GM23248 (cell line): Measurements from ENCODE around the gene ABCC6. TPM values are rescaled to one million over a fixed set of nuclear protein-coding genes. Genes with fewer than 3 reads are reported as not detected.
"Not testable (repeated sequence)": the region's sequence is repeated elsewhere in the genome, so short reads cannot be mapped to it uniquely, and the experiment has no call there.

ENCODE experiments used
- DNase-seq: peaks from one replicate; pipeline ENCODE4 v3.0.0-alpha.2; 2015
- H2AFZ ChIP-seq: fragments of 200-600 bp; sonication (generic); 2 replicates; pipeline ENCODE4 v1.6.1; 2016; ENCODE audit warnings: antibody characterized with exemption
- H3F3A ChIP-seq: fragments of 200-600 bp; sonication (generic); 2 replicates; pipeline ENCODE4 v1.6.1; 2016; ENCODE audit warnings: mild to moderate bottlenecking, antibody characterized with exemption, mixed run types; ENCODE audit not compliant: insufficient read depth
- H3K27ac ChIP-seq: fragments of 200-600 bp; sonication (generic); 2 replicates; pipeline ENCODE4 v1.5.1; 2016; ENCODE audit warnings: mild to moderate bottlenecking
- H3K27me3 ChIP-seq: fragments of 200-600 bp; sonication (generic); replicated peaks from 2 replicates; pipeline ENCODE4 v1.6.1; 2016; ENCODE audit warnings: mild to moderate bottlenecking; ENCODE audit not compliant: insufficient read depth
- H3K36me3 ChIP-seq: fragments of 200-600 bp; sonication (generic); 2 replicates; pipeline ENCODE4 v1.6.1; 2016; ENCODE audit warnings: low read depth, mild to moderate bottlenecking
- H3K4me1 ChIP-seq: fragments of 200-600 bp; sonication (generic); 2 replicates; pipeline ENCODE4 v1.6.1; 2016; ENCODE audit warnings: mild to moderate bottlenecking; ENCODE audit not compliant: insufficient read depth
- H3K4me2 ChIP-seq: fragments of 200-600 bp; sonication (generic); one replicate; pipeline ENCODE4 v1.6.1; 2016; ENCODE audit warnings: mild to moderate bottlenecking; ENCODE audit not compliant: unreplicated experiment
- H3K4me3 ChIP-seq: fragments of 200-600 bp; sonication (generic); 2 replicates; pipeline ENCODE4 v1.5.1; 2016; ENCODE audit warnings: mild to moderate bottlenecking
- H3K79me2 ChIP-seq: fragments of 200-600 bp; sonication (generic); 2 replicates; pipeline ENCODE4 v1.6.1; 2016; ENCODE audit warnings: mild to moderate bottlenecking; ENCODE audit not compliant: insufficient read depth
- H3K9ac ChIP-seq: fragments of 200-600 bp; sonication (generic); 2 replicates; pipeline ENCODE4 v1.6.1; 2016; ENCODE audit warnings: mild to moderate bottlenecking
- H3K9me2 ChIP-seq: fragments of 200-600 bp; sonication (generic); 2 replicates; pipeline ENCODE4 v1.6.1; 2016; ENCODE audit warnings: mixed run types, mild to moderate bottlenecking, moderate library complexity; ENCODE audit not compliant: insufficient read depth
- H3K9me3 ChIP-seq: fragments of 200-600 bp; sonication (generic); one replicate; pipeline ENCODE4 v1.6.1; 2017; ENCODE audit warnings: low read depth
- H4K20me1 ChIP-seq: fragments of 200-600 bp; sonication (generic); 2 replicates; pipeline ENCODE4 v1.6.0; 2016; ENCODE audit not compliant: insufficient read depth
- WGBS, 2 experiments: methylation state at CpG; one replicate each; pipeline ENCODE4 v1.1.6; 2015 to 2017; ENCODE audit warnings: low lambda C conversion rate in 2 of 2, low coverage in 1 of 2; ENCODE audit errors: missing lambda C conversion rate in 2 of 2; 5-methylcytosine and 5-hydroxymethylcytosine counted together
- in situ Hi-C: fragments of 300-500 bp; cut with MboI; formaldehyde crosslinking; loops from 2 replicates; pipeline ENCODE4 v1.15.0; 2020
- polyA plus RNA-seq: library from polyadenylated mRNA; unstranded; fragments of >200 nt; fragmentation: Nextera tagmentation; extraction: Ambion mirVana; gene quantifications from 2 replicates; pipeline ENCODE4 v1.2.1, GENCODE V29; 2016
- total RNA-seq: library from RNA; depleted of rRNA; stranded (reverse); fragments of >200 nt; shearing (Covaris generic); gene quantifications from 2 replicates; pipeline ENCODE4 v1.2.3, GENCODE V29; 2014

The ABCC6 gene
- total and polyA plus RNA-seq, 2 experiments from 2014 or later, result 0.24 TPM; not detected in 1

- H3K9me3 ChIP-seq, H3K4me1 ChIP-seq, H2AFZ ChIP-seq, H3K9ac ChIP-seq, H3K27ac ChIP-seq, H3K4me3 ChIP-seq, H3K79me2 ChIP-seq, H3K9me2 ChIP-seq, DNase-seq, H3K27me3 ChIP-seq, H3F3A ChIP-seq, H3K36me3 ChIP-seq, in situ Hi-C loops, H3K4me2 ChIP-seq, H4K20me1 ChIP-seq: not testable (repeated sequence)
- WGBS, 2 experiments, result 66 to 87% methylated on average over 4 to 7 of the region's 9 CpGs
These were observed 1.9 kb downstream of the ABCC6 start for GRCh38 chr16:16221382-16221781.

- H3K4me3 ChIP-seq, DNase-seq, H3K4me1 ChIP-seq, H3F3A ChIP-seq, H4K20me1 ChIP-seq, H3K27me3 ChIP-seq, H3K27ac ChIP-seq, H3K36me3 ChIP-seq, H3K9ac ChIP-seq, H3K79me2 ChIP-seq, H2AFZ ChIP-seq, H3K9me3 ChIP-seq, H3K9me2 ChIP-seq, H3K4me2 ChIP-seq, in situ Hi-C loops: not testable (repeated sequence)
- WGBS, 2 experiments, result 82 to 85% methylated on average over 4 to 8 of the region's 9 CpGs
These were observed 2.8 kb downstream of the ABCC6 start for GRCh38 chr16:16220449-16220848.

GRCh38 chr16:16218787-16219186 is 4.5 kb downstream of the ABCC6 start:
- H3K4me2 ChIP-seq, H3F3A ChIP-seq, H3K36me3 ChIP-seq, H3K9me3 ChIP-seq, in situ Hi-C loops, H3K79me2 ChIP-seq, H3K9ac ChIP-seq, H3K27ac ChIP-seq, DNase-seq, H3K9me2 ChIP-seq, H2AFZ ChIP-seq, H3K4me1 ChIP-seq, H3K4me3 ChIP-seq, H4K20me1 ChIP-seq, H3K27me3 ChIP-seq: not testable (repeated sequence)
- 31% methylated on average over 2 of the region's 5 CpGs; no CpG with 5 or more reads in 1 of the 2 experiments for WGBS, 2 experiments

GRCh38 chr16:16218349-16218748 is 4.9 kb downstream of the ABCC6 start:
- DNase-seq, H3F3A ChIP-seq, H3K27me3 ChIP-seq, H3K4me3 ChIP-seq, in situ Hi-C loops, H4K20me1 ChIP-seq, H3K9me3 ChIP-seq, H3K36me3 ChIP-seq, H3K9ac ChIP-seq, H2AFZ ChIP-seq, H3K4me2 ChIP-seq, H3K9me2 ChIP-seq, H3K4me1 ChIP-seq, H3K79me2 ChIP-seq, H3K27ac ChIP-seq: not testable (repeated sequence)
- no CpG with 5 or more reads among the region's 5 CpGs for WGBS, 2 experiments

GRCh38 chr16:16213863-16214293 is 9.4 kb downstream of the ABCC6 start:
- H3K27me3 ChIP-seq, in situ Hi-C loops, H4K20me1 ChIP-seq, H3K9me2 ChIP-seq, H3K27ac ChIP-seq, H2AFZ ChIP-seq, H3K79me2 ChIP-seq, H3K4me2 ChIP-seq, H3K9ac ChIP-seq, H3F3A ChIP-seq, H3K4me1 ChIP-seq, H3K4me3 ChIP-seq, H3K36me3 ChIP-seq, H3K9me3 ChIP-seq: not testable (repeated sequence)
- DNase-seq, result peak; percentile 64
- WGBS, 2 experiments, result 5 to 12% methylated on average over 2 of the region's 4 CpGs

- not testable (repeated sequence) for H3K27me3 ChIP-seq
- WGBS, 2 experiments, result 67 to 92% methylated on average over 1 of the region's 1 CpG
These were observed 11.9 kb downstream of the ABCC6 start for GRCh38 chr16:16211404-16211803.

GRCh38 chr16:16208461-16208860 is 14.8 kb downstream of the ABCC6 start:
- H3K79me2 ChIP-seq, H3K4me2 ChIP-seq, H4K20me1 ChIP-seq, H3K27ac ChIP-seq, H3K4me3 ChIP-seq, H3K4me1 ChIP-seq, H2AFZ ChIP-seq, H3K9me3 ChIP-seq, H3K9me2 ChIP-seq, DNase-seq, H3K9ac ChIP-seq, in situ Hi-C loops, H3K27me3 ChIP-seq, H3K36me3 ChIP-seq, H3F3A ChIP-seq: not testable (repeated sequence)
- 76 to 86% methylated on average over 9 to 12 of the region's 12 CpGs for WGBS, 2 experiments

More at GRCh38 chr16:16211404-16211803, 11.9 kb downstream of the ABCC6 start:
- H4K20me1 ChIP-seq, H3K9me2 ChIP-seq, H3K9me3 ChIP-seq, H2AFZ ChIP-seq, H3K4me2 ChIP-seq, H3K9ac ChIP-seq, H3K27ac ChIP-seq, H3K4me3 ChIP-seq, in situ Hi-C loops, H3K36me3 ChIP-seq, H3K79me2 ChIP-seq, DNase-seq, H3F3A ChIP-seq, H3K4me1 ChIP-seq: not testable (repeated sequence)

- H3K36me3 ChIP-seq, H3K4me2 ChIP-seq, H3K27me3 ChIP-seq, H4K20me1 ChIP-seq, in situ Hi-C loops, DNase-seq, H3K4me1 ChIP-seq, H3K9me3 ChIP-seq, H2AFZ ChIP-seq, H3K27ac ChIP-seq, H3K9ac ChIP-seq, H3F3A ChIP-seq, H3K4me3 ChIP-seq, H3K79me2 ChIP-seq, H3K9me2 ChIP-seq: not testable (repeated sequence)
- 78 to 83% methylated on average over 6 of the region's 6 CpGs for WGBS, 2 experiments
These were observed 15.4 kb downstream of the ABCC6 start for GRCh38 chr16:16207787-16208334.
